GM10266 (cell line): ENCODE results near the gene ROBO4.

Source experiments
- DNase-seq: peaks from one replicate; pipeline ENCODE4 v3.0.0; 2012; ENCODE audit errors: extremely low spot score
- TF ChIP-seq, protein P1 (sequence below): IDR thresholded peaks from 2 replicates; pipeline ENCODE4 v1.5.1; 2012; ENCODE audit warnings: mild to moderate bottlenecking, low read depth; ENCODE audit not compliant: control insufficient read depth, insufficient read depth; ENCODE audit errors: missing control alignments

ROBO4 gene

DNA sequence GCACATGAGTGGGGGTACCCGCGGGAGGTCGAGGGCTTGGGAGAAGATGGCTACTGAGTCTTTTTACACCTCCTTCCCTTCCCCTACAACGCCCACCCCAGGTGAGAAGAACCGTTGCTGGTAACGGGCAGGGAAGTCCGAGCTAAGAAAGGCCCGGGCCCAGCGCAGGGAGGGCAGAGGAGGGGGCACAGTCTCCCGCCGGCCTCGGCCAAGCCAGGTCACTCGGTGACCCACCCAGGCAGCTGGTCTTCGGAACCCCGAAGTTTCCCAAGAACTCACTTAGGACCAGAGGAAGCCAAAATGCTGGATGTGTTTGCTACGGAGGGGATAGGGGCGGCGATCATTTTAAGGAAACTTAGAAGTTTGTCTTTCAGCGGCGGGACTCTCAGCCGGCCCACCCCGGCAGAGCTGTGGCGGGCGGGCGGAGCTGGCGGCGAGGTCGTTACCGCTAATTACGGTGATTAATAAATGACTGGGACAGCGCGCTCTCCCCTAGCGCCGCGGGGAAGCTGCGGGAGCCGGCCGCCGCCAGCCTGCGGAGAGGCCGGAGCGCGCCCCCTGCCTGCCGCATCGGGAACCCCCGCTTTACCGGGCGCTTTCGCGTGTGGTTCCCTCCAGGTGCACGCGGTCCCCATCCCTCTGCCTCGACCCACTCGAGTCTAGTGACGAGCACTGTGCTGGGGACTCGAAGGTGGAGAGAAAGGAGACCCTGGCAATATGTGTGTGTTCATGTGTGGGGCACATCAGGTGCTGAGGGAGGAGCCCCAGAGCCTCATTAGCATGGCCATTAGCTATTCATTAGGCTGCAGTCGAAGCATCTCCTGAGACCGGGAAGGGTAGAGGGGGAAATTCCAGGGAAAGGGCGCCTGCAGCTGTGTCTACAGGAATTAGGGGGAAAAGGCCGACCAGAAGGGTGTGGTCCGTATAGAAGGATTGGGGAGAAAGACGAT, 31.5 kb downstream of the ROBO4 start:
- TF ChIP-seq, protein P1, sequence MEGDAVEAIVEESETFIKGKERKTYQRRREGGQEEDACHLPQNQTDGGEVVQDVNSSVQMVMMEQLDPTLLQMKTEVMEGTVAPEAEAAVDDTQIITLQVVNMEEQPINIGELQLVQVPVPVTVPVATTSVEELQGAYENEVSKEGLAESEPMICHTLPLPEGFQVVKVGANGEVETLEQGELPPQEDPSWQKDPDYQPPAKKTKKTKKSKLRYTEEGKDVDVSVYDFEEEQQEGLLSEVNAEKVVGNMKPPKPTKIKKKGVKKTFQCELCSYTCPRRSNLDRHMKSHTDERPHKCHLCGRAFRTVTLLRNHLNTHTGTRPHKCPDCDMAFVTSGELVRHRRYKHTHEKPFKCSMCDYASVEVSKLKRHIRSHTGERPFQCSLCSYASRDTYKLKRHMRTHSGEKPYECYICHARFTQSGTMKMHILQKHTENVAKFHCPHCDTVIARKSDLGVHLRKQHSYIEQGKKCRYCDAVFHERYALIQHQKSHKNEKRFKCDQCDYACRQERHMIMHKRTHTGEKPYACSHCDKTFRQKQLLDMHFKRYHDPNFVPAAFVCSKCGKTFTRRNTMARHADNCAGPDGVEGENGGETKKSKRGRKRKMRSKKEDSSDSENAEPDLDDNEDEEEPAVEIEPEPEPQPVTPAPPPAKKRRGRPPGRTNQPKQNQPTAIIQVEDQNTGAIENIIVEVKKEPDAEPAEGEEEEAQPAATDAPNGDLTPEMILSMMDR = peak; percentile 77
- DNase-seq = peak; percentile 78

DNA sequence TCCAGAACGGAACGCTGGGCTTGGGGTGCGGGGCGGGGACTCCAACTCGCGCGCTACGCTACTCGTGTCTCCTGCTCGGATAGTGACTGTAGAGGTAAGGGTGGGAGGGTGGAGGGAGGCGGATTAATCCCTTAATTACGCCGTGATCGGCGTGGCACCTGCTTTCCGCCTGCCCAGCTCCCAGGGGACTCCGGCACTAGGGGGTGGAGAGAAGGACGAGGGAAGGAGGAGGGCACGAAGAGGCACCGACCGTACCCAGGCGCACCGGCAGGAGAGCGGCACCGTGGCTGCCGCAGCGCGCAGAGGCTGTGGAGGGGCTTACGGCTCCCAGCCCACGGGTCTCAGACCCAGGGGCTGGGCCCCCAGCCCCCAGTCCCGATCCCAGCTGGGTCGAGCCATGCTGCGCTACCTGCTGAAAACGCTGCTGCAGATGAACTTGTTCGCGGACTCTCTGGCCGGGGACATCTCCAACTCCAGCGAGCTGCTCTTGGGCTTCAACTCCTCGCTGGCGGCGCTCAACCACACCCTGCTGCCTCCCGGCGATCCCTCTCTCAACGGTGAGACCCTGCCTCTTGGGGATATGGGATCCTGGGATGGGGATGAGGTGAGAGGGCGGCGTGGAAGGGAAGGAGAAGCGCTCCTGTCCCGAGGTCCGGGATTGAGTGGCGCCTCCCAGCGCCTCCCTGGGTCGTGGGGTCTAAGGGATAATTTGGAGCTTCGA, 32.3 kb downstream of the ROBO4 start, which contains the start of gene ROBO3:
Gene ROBO3, plus strand, starts transcription at position 252 of the 721 bp plus-strand sequence. Its CDS starts 146 bp downstream, at position 398.
- no peak for DNase-seq
- TF ChIP-seq, protein P1 = no peak

DNA sequence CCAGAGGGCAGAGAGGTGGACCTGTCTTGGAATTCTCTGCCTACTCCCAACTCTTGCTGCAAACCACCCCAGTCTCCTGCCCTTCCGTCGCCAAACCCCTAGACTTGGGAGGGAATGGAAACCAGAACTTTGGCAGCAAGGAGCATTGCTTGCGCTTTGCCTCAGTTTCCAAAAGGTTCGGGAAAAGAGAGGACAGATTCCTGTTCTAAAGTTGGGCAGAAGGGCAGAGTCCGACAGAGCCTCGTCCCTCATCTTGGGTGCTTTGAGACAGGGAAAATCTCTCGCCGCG, 32.8 kb downstream of the ROBO4 start:
- DNase-seq = no peak
- TF ChIP-seq, protein P1 = no peak

DNA sequence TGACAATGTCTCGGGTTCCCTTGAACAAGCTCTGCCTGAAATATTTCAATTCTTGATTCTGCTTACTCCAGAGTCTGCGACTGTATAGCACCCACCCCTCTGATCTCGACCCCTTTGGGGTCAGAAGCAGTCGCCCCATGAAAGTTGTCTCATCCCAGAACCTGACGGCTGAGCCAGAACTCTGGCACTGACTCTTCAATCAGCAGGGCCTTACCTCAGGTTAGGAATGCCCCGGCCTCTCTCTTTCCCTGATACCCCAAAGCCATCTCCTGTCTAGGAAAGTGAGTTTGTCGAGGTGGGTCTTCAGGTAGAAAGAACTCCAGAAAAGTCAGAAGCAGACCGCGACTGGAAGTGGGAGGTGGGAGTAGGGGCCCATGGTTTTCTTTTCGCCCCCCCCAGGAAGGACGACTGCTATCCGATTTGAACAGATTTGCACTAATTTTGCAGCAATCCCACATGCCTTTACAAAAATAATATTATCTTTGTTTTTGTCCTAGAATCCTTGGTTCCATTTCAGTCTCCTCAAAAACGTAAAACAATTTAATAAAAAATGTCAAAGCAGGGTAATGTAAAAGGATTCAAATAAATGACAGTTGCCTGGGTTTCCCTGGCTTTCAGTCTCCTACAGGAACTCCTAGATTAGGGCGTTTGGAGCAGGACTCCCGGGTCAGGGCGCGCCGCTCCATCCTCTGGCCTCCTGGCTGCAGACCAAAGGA, 33.3 kb downstream of the ROBO4 start:
- TF ChIP-seq, protein P1 = no peak
- DNase-seq = no peak

DNA sequence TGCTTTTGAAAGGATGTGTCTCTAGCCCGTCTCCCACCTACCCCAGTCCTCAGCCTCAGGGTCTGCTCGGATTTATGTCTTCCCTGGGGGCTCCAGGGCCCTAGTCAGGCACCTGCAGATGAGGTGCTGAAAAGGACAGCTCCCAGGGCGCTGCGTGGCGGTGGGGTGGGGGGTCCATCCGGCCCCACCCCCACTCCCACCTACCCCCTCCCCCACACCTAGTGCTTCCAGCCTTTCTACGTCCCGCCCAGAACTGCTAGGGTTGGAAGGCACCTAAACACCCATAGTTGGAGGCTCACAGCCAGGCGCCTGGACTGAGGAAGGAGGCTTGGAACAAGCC, 33.9 kb downstream of the ROBO4 start:
- DNase-seq = no peak
- TF ChIP-seq, protein P1 = no peak

DNA sequence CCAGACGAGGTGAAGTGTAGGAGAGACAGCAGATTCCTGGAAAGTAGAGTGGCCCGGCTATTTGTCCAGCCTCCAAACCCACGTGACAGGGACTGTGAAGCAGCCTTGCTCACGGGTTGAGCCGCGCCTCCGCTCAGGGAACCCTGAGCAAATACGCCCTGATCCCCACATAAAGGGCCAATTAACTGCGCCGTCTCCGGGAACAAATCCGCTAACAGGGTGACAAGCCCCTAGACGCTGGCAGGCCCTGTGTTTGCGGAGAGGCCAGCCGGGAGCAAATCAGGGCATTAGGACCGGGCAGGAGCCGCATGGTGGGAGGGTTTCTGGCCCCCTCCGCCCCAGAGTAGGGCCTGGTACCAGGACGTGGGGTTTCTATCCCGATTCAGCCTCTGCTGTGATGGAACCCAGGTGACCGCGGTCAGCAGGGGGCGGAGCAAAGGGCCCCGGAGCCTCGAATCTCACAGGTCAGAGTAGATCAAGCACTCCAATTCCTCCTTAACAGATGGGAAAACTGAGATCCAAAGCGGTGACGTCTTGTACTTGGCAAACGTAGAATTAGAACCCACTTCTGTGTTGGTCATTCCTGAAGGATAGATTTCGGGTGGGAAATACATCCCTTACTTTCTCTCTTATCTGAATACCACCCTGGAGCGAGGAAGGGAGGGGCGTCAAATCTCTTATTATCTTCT, 34.4 kb downstream of the ROBO4 start:
- TF ChIP-seq, protein P1 = no peak
- DNase-seq = no peak
